OCI-LY1 (cell line): ENCODE data around the gene CDCA7L.

Source experiments
- H2AFZ ChIP-seq: fragments of 200-600 bp; sonication (generic), shearing (Covaris generic); 2 replicates; pipeline ENCODE4 v1.6.0; 2014; ENCODE audit warnings: antibody characterized with exemption, mild to moderate bottlenecking, low read length
- H3F3A ChIP-seq: fragments of 200-600 bp; sonication (generic), shearing (Covaris generic); 2 replicates; pipeline ENCODE4 v1.6.0; 2014; ENCODE audit warnings: mild to moderate bottlenecking, antibody characterized with exemption, low read length, moderate library complexity; ENCODE audit not compliant: insufficient read depth
- H3K27ac ChIP-seq: fragments of 200-600 bp; sonication (generic); 2 replicates; pipeline ENCODE4 v1.5.1; 2014; ENCODE audit warnings: low read length, mixed run types, mild to moderate bottlenecking, low read depth; ENCODE audit not compliant: poor library complexity, severe bottlenecking
- H3K27me3 ChIP-seq: fragments of 200-600 bp; sonication (generic); 2 replicates; pipeline ENCODE4 v1.6.0; 2014; ENCODE audit warnings: antibody characterized with exemption, mild to moderate bottlenecking, low read length, moderate library complexity; ENCODE audit not compliant: insufficient read depth
- H3K36me3 ChIP-seq: fragments of 200-600 bp; sonication (generic); 2 replicates; pipeline ENCODE4 v1.6.1; 2014; ENCODE audit warnings: mild to moderate bottlenecking, antibody characterized with exemption, low read length, moderate library complexity, mixed read lengths; ENCODE audit not compliant: insufficient read depth
- H3K4me1 ChIP-seq: fragments of 200-600 bp; sonication (generic); 2 replicates; pipeline ENCODE4 v1.5.1; 2014; ENCODE audit warnings: mild to moderate bottlenecking, low read length, moderate library complexity; ENCODE audit not compliant: insufficient read depth, severe bottlenecking
- H3K4me2 ChIP-seq: fragments of 200-600 bp; sonication (generic), shearing (Covaris generic); 2 replicates; pipeline ENCODE4 v1.6.1; 2014; ENCODE audit warnings: low read length
- H3K4me3 ChIP-seq: fragments of 200-600 bp; sonication (generic); 2 replicates; pipeline ENCODE4 v1.5.1; 2014; ENCODE audit warnings: low read length, low read depth, mild to moderate bottlenecking, mixed read lengths; ENCODE audit not compliant: poor library complexity, severe bottlenecking
- H3K79me2 ChIP-seq: fragments of 200-600 bp; shearing (Covaris generic); 2 replicates; pipeline ENCODE4 v1.6.1; 2016; ENCODE audit warnings: mixed run types, low read length, mixed read lengths; ENCODE audit not compliant: insufficient read depth
- H3K9ac ChIP-seq: fragments of 200-600 bp; sonication (generic), shearing (Covaris generic); 2 replicates; pipeline ENCODE4 v1.6.1; 2014; ENCODE audit warnings: mild to moderate bottlenecking, low read length, mixed read lengths
- H3K9me2 ChIP-seq: fragments of 200-600 bp; sonication (generic), shearing (Covaris generic); 2 replicates; pipeline ENCODE4 v1.6.1; 2014; ENCODE audit warnings: low read depth, mild to moderate bottlenecking, low read length, mixed read lengths
- H3K9me3 ChIP-seq: fragments of 200-600 bp; shearing (Covaris generic); 2 replicates; pipeline ENCODE4 v1.6.1; 2014; ENCODE audit warnings: low read length, mixed read lengths
- H4K20me1 ChIP-seq: fragments of 200-600 bp; sonication (generic), shearing (Covaris generic); 2 replicates; pipeline ENCODE4 v1.6.0; 2016; ENCODE audit warnings: mild to moderate bottlenecking, low read length; ENCODE audit not compliant: insufficient read depth
- CTCF ChIP-seq: fragments of 200-600 bp; sonication (generic), shearing (Covaris generic); IDR thresholded peaks from 2 replicates; pipeline ENCODE4 v1.5.1; 2017; ENCODE audit warnings: mild to moderate bottlenecking, antibody characterized with exemption, low read length, moderate library complexity, mixed read lengths
- EZH2 ChIP-seq: fragments of 200-600 bp; sonication (generic), shearing (Covaris generic); IDR thresholded peaks from 2 replicates; pipeline ENCODE4 v1.8.0; 2017; ENCODE audit warnings: borderline replicate concordance, mixed run types, mild to moderate bottlenecking, antibody characterized with exemption, low read length, moderate library complexity, mixed read lengths

CDCA7L gene

GRCh38 chr7:21967598-21968003 lies 21.9 kb upstream of the CDCA7L start:
- Histone ChIP-seq H3K9me2 (no peaks in the 10 kb centered on the region), H3K27me3 (no peaks in the 10 kb centered on the region), H2AFZ (no peak overlapping the region), H3K36me3 (no peaks in the 10 kb centered on the region), H3K79me2 (no peaks in the 10 kb centered on the region), H3K27ac (no peak overlapping the region), H3K9me3 (no peaks in the 10 kb centered on the region), H3K4me1 (peaks cover 29% of the 10 kb centered on the region), H3K9ac (no peak overlapping the region), H3K4me2 (no peak overlapping the region), H4K20me1 (no peaks in the 10 kb centered on the region), H3K4me3 (no peak overlapping the region), H3F3A (peaks cover 4% of the 10 kb centered on the region; the same call in 1 of the 2 replicates)
- TF ChIP-seq EZH2 (no peak), CTCF (no peak)

- no peak overlapping the region for H3K9ac ChIP-seq
- H3K4me2 ChIP-seq: peak overlapping the region; percentile 18; the same call in 1 of the 2 replicates
Observed at GRCh38 chr7:21966271-21966670, 20.6 kb upstream of the CDCA7L start.

GRCh38 chr7:21965291-21965690 lies 19.6 kb upstream of the CDCA7L start:
- H4K20me1 ChIP-seq: no peaks in the 10 kb centered on the region
- H3K79me2 ChIP-seq: no peaks in the 10 kb centered on the region
- H3K4me3 ChIP-seq: no peak overlapping the region
- no peak overlapping the region for H3K27ac ChIP-seq
- H3K27me3 ChIP-seq: no peaks in the 10 kb centered on the region
- no peak for TF ChIP-seq CTCF
- no peak for TF ChIP-seq EZH2
- H3K36me3 ChIP-seq: no peaks in the 10 kb centered on the region
- peaks cover 29% of the 10 kb centered on the region for H3K4me1 ChIP-seq
- H3F3A ChIP-seq: peaks cover 4% of the 10 kb centered on the region; the same call in 1 of the 2 replicates
- H3K9me3 ChIP-seq: no peaks in the 10 kb centered on the region
- no peak overlapping the region for H3K9ac ChIP-seq
- H3K9me2 ChIP-seq: no peaks in the 10 kb centered on the region
- H2AFZ ChIP-seq: no peak overlapping the region
- no peak overlapping the region for H3K4me2 ChIP-seq

More at GRCh38 chr7:21966271-21966670, 20.6 kb upstream of the CDCA7L start:
- H3K4me1 ChIP-seq: peaks cover 29% of the 10 kb centered on the region
- TF ChIP-seq EZH2: no peak
- TF ChIP-seq CTCF: no peak
- H3K9me2 ChIP-seq: no peaks in the 10 kb centered on the region
- H3K79me2 ChIP-seq: no peaks in the 10 kb centered on the region
- no peaks in the 10 kb centered on the region for H4K20me1 ChIP-seq
- no peak overlapping the region for H2AFZ ChIP-seq
- H3K9me3 ChIP-seq: no peaks in the 10 kb centered on the region
- H3F3A ChIP-seq: peaks cover 4% of the 10 kb centered on the region; the same call in 1 of the 2 replicates
- H3K27ac ChIP-seq: peak overlapping the region; percentile 21
- no peaks in the 10 kb centered on the region for H3K27me3 ChIP-seq
- no peaks in the 10 kb centered on the region for H3K36me3 ChIP-seq
- H3K4me3 ChIP-seq: no peak overlapping the region
